ENCODE measurements around the gene KLF13. TPM values are rescaled to one million over a fixed set of nuclear protein-coding genes. Genes with fewer than 3 reads are reported as not detected.

Gene KLF13
- total and polyA plus RNA-seq, 10 of the 15 experiments (the other 5 are each of a cell fraction or from before 2014, with no cell fraction given) = 20.3 to 109 (median 51.4) TPM

DNA sequence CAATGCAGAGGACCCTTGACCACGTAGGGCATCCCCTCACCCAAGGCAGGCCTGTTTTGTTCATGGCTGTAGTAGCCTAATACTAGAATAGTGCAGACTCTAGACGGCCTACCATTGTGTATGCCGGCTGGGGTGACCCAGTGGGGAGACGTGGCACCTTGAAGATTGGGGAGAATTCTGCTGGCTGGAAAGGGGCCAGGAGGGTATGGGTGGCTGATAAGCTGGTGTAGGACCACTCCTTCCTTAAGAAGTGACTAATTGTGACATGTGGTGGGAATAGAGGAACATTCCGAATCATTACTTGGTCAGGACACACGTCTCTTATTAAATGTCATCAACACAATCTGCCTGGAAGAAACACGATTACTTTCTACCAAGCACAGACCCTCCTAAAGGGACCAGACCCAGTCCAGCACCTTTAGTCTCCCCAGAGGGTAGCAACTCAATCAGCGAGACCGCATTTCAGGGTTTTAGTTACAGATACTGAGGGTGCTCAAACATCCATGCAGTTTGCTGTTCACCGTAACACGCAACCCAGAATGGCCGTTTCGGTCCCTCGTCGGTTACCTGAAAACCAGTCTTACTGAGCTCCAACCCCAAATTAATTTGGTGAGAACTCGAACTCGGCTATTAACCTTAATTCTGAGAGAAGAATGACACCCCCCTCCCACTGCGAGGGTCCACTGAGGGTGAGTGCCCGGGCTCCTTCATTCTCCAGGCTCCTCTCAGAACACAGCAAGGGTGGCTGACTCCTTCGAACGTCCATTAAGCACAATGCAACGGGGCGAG is 1.6 kb upstream of the KLF13 start (continued):
- TF ChIP-seq, protein P1, sequence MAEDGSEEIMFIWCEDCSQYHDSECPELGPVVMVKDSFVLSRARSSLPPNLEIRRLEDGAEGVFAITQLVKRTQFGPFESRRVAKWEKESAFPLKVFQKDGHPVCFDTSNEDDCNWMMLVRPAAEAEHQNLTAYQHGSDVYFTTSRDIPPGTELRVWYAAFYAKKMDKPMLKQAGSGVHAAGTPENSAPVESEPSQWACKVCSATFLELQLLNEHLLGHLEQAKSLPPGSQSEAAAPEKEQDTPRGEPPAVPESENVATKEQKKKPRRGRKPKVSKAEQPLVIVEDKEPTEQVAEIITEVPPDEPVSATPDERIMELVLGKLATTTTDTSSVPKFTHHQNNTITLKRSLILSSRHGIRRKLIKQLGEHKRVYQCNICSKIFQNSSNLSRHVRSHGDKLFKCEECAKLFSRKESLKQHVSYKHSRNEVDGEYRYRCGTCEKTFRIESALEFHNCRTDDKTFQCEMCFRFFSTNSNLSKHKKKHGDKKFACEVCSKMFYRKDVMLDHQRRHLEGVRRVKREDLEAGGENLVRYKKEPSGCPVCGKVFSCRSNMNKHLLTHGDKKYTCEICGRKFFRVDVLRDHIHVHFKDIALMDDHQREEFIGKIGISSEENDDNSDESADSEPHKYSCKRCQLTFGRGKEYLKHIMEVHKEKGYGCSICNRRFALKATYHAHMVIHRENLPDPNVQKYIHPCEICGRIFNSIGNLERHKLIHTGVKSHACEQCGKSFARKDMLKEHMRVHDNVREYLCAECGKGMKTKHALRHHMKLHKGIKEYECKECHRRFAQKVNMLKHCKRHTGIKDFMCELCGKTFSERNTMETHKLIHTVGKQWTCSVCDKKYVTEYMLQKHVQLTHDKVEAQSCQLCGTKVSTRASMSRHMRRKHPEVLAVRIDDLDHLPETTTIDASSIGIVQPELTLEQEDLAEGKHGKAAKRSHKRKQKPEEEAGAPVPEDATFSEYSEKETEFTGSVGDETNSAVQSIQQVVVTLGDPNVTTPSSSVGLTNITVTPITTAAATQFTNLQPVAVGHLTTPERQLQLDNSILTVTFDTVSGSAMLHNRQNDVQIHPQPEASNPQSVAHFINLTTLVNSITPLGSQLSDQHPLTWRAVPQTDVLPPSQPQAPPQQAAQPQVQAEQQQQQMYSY (CRISPR knock-in tag; IDR thresholded peaks at IDR 0.05) = no peak
- TF ChIP-seq FOXK2 (IDR thresholded peaks at IDR 0.05) (no peak), TCF7 (IDR thresholded peaks at IDR 0.05; ENCODE audit: borderline replicate concordance) (no peak), SIX5 (IDR thresholded peaks at IDR 0.05; ENCODE audit: low read depth, low read length, severe bottlenecking) (no peak), RUNX3 (IDR thresholded peaks at IDR 0.05; ENCODE audit: low read length) (peak; percentile 66; the same call in 1 of the 2 replicates), GABPA (IDR thresholded peaks at IDR 0.05; ENCODE audit: low read depth) (no peak), BCL11A (IDR thresholded peaks at IDR 0.05; ENCODE audit: low read depth, low read length) (peak; percentile 48; the same call in 1 of the 2 replicates), WRNIP1 (IDR thresholded peaks at IDR 0.05; ENCODE audit: borderline replicate concordance, low read depth, low read length) (no peak), MXI1 (IDR thresholded peaks at IDR 0.05; ENCODE audit: low read depth, low read length) (no peak; the same call in 1 of the 2 replicates), SUPT20H (IDR thresholded peaks at IDR 0.05; ENCODE audit: borderline replicate concordance, control insufficient read depth, low read depth, low read length) (no peak), TCF12 (IDR thresholded peaks at IDR 0.05; ENCODE audit: low read depth, low read length) (0 out of 2 replicates have a peak, but pooled peaks have one; percentile 41), EP300 (IDR thresholded peaks at IDR 0.05; ENCODE audit: borderline replicate concordance in 1 of 2, control insufficient read depth in 1 of 2, low read depth in 2 of 2, low read length in 2 of 2) (no peak), CREM (IDR thresholded peaks at IDR 0.05; ENCODE audit: low read depth) (no peak), FOS (IDR thresholded peaks at IDR 0.05; ENCODE audit: borderline replicate concordance, extremely low read depth, insufficient read length) (no peak), CHD1 (IDR thresholded peaks at IDR 0.05; ENCODE audit: low read depth, low read length) (no peak), TAF1 (IDR thresholded peaks at IDR 0.05; ENCODE audit: borderline replicate concordance, low read depth, low read length) (peak; percentile 27; the same call in 1 of the 2 replicates)
- TF ChIP-seq, protein P2, sequence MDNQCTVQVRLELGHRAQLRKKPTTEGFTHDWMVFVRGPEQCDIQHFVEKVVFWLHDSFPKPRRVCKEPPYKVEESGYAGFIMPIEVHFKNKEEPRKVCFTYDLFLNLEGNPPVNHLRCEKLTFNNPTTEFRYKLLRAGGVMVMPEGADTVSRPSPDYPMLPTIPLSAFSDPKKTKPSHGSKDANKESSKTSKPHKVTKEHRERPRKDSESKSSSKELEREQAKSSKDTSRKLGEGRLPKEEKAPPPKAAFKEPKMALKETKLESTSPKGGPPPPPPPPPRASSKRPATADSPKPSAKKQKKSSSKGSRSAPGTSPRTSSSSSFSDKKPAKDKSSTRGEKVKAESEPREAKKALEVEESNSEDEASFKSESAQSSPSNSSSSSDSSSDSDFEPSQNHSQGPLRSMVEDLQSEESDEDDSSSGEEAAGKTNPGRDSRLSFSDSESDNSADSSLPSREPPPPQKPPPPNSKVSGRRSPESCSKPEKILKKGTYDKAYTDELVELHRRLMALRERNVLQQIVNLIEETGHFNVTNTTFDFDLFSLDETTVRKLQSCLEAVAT (IDR thresholded peaks at IDR 0.05) = peak; percentile 78
- TF ChIP-seq, protein P3, sequence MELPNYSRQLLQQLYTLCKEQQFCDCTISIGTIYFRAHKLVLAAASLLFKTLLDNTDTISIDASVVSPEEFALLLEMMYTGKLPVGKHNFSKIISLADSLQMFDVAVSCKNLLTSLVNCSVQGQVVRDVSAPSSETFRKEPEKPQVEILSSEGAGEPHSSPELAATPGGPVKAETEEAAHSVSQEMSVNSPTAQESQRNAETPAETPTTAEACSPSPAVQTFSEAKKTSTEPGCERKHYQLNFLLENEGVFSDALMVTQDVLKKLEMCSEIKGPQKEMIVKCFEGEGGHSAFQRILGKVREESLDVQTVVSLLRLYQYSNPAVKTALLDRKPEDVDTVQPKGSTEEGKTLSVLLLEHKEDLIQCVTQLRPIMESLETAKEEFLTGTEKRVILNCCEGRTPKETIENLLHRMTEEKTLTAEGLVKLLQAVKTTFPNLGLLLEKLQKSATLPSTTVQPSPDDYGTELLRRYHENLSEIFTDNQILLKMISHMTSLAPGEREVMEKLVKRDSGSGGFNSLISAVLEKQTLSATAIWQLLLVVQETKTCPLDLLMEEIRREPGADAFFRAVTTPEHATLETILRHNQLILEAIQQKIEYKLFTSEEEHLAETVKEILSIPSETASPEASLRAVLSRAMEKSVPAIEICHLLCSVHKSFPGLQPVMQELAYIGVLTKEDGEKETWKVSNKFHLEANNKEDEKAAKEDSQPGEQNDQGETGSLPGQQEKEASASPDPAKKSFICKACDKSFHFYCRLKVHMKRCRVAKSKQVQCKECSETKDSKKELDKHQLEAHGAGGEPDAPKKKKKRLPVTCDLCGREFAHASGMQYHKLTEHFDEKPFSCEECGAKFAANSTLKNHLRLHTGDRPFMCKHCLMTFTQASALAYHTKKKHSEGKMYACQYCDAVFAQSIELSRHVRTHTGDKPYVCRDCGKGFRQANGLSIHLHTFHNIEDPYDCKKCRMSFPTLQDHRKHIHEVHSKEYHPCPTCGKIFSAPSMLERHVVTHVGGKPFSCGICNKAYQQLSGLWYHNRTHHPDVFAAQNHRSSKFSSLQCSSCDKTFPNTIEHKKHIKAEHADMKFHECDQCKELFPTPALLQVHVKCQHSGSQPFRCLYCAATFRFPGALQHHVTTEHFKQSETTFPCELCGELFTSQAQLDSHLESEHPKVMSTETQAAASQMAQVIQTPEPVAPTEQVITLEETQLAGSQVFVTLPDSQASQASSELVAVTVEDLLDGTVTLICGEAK (IDR thresholded peaks at IDR 0.05; ENCODE audit: borderline replicate concordance) = no peak
- TF ChIP-seq, protein P4, sequence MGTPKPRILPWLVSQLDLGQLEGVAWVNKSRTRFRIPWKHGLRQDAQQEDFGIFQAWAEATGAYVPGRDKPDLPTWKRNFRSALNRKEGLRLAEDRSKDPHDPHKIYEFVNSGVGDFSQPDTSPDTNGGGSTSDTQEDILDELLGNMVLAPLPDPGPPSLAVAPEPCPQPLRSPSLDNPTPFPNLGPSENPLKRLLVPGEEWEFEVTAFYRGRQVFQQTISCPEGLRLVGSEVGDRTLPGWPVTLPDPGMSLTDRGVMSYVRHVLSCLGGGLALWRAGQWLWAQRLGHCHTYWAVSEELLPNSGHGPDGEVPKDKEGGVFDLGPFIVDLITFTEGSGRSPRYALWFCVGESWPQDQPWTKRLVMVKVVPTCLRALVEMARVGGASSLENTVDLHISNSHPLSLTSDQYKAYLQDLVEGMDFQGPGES (IDR thresholded peaks at IDR 0.05) = no peak
